Measurements from ENCODE around the gene ROGDI.

DNA sequence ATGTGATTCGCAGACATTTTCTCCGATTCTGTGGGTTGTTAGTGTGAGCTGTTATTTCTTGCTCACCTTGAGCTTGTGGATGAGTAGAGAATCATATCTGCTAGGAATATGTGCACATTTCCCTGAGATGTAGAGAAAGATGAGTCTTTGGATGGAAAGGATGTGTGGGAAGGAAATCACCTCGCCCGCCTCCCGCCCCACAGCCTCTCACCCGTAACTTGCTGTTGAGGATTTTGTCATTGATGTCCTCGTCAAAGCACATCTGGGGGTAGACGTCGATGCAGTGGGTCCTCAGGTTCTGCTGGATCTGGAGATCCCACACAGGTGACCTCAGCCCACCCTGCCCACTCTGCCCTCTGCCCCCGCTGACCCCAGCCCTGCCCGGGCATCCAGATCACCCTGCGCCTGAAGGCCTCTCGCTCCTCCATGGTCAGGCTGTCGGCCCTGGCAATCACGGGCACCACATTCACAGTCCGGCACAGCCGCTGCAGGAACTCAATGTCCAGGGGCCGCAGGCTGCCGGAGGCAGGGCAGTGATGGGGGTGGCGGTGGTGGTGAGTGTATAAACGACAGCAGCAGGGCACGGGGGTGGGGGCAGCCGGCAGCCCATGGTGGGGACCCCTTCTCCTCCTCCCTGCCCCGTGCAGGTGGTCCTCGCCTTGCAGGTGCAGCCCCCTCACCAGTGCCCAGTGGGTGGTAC is 19.0 kb downstream of the ROGDI start:
- TF ChIP-seq GABPA (tag; conservative IDR thresholded peaks at IDR 0.05; ENCODE audit: low read depth) = no peak
- TF ChIP-seq, protein P1, sequence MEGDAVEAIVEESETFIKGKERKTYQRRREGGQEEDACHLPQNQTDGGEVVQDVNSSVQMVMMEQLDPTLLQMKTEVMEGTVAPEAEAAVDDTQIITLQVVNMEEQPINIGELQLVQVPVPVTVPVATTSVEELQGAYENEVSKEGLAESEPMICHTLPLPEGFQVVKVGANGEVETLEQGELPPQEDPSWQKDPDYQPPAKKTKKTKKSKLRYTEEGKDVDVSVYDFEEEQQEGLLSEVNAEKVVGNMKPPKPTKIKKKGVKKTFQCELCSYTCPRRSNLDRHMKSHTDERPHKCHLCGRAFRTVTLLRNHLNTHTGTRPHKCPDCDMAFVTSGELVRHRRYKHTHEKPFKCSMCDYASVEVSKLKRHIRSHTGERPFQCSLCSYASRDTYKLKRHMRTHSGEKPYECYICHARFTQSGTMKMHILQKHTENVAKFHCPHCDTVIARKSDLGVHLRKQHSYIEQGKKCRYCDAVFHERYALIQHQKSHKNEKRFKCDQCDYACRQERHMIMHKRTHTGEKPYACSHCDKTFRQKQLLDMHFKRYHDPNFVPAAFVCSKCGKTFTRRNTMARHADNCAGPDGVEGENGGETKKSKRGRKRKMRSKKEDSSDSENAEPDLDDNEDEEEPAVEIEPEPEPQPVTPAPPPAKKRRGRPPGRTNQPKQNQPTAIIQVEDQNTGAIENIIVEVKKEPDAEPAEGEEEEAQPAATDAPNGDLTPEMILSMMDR (IDR thresholded peaks at IDR 0.05 in 2 of 3, conservative IDR thresholded peaks at IDR 0.05 in 1 of 3; ENCODE audit: insufficient read depth in 2 of 3, low read depth in 1 of 3, low read length in 3 of 3) = no peak
- TF ChIP-seq ZNF644 (tag; IDR thresholded peaks at IDR 0.05; ENCODE audit: low read depth) = no peak
- TF ChIP-seq, protein P2, sequence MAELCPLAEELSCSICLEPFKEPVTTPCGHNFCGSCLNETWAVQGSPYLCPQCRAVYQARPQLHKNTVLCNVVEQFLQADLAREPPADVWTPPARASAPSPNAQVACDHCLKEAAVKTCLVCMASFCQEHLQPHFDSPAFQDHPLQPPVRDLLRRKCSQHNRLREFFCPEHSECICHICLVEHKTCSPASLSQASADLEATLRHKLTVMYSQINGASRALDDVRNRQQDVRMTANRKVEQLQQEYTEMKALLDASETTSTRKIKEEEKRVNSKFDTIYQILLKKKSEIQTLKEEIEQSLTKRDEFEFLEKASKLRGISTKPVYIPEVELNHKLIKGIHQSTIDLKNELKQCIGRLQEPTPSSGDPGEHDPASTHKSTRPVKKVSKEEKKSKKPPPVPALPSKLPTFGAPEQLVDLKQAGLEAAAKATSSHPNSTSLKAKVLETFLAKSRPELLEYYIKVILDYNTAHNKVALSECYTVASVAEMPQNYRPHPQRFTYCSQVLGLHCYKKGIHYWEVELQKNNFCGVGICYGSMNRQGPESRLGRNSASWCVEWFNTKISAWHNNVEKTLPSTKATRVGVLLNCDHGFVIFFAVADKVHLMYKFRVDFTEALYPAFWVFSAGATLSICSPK (IDR thresholded peaks at IDR 0.05; ENCODE audit: borderline replicate concordance) = no peak
- no peak for TF ChIP-seq TGIF2 (CRISPR knock-in tag; IDR thresholded peaks at IDR 0.05)
- TF ChIP-seq MEF2A (IDR thresholded peaks at IDR 0.05; ENCODE audit: control insufficient read depth, low read depth, low read length) = no peak
- no peak for TF ChIP-seq MEIS2 (IDR thresholded peaks at IDR 0.05; ENCODE audit: partially characterized antibody)
- TF ChIP-seq NCOA1 (IDR thresholded peaks at IDR 0.05; ENCODE audit: low read depth) = no peak
- no peak for TF ChIP-seq ZNF766 (CRISPR knock-in tag; conservative IDR thresholded peaks at IDR 0.05)
- TF ChIP-seq HDAC6 (IDR thresholded peaks at IDR 0.05; ENCODE audit: low read depth, low read length) = no peak
- TF ChIP-seq GTF2F1 (IDR thresholded peaks at IDR 0.05; ENCODE audit: low read depth, low read length) = no peak

Data from K562 (cell line).